RWPE1 (cell line): Measurements from ENCODE around the gene RAB17.
"Not testable (repeated sequence)": the region's sequence is repeated elsewhere in the genome, so short reads cannot be mapped to it uniquely, and the experiment has no call there.

ENCODE experiments used
- CTCF ChIA-PET: fragments of 350-600 bp; sonication (Branson Sonifier 250); formaldehyde crosslinking; extraction: SDS; loops from one replicate; lab custom pipeline; 2021; lab: Yijun Ruan, JAX
- POLR2A ChIA-PET: fragments of 400-600 bp; formaldehyde crosslinking; extraction: SDS; loops from one replicate; lab custom pipeline; 2020; ENCODE audit warnings: antibody characterized with exemption; ENCODE audit not compliant: low non-redundant PET; lab: Yijun Ruan, JAX
- DNase-seq: peaks from one replicate; pipeline ENCODE4 v3.0.0; 2012; ENCODE audit warnings: low spot score
- H3K27ac ChIP-seq: fragments of 450-650 bp; 2 replicates; pipeline ENCODE4 v1.5.1; 2017
- TF ChIP-seq, protein P1 (sequence below): fragments of 450-650 bp; conservative IDR thresholded peaks from 2 replicates; pipeline ENCODE4 v1.5.1; 2017; ENCODE audit warnings: low read depth, mild to moderate bottlenecking

Gene RAB17

DNA sequence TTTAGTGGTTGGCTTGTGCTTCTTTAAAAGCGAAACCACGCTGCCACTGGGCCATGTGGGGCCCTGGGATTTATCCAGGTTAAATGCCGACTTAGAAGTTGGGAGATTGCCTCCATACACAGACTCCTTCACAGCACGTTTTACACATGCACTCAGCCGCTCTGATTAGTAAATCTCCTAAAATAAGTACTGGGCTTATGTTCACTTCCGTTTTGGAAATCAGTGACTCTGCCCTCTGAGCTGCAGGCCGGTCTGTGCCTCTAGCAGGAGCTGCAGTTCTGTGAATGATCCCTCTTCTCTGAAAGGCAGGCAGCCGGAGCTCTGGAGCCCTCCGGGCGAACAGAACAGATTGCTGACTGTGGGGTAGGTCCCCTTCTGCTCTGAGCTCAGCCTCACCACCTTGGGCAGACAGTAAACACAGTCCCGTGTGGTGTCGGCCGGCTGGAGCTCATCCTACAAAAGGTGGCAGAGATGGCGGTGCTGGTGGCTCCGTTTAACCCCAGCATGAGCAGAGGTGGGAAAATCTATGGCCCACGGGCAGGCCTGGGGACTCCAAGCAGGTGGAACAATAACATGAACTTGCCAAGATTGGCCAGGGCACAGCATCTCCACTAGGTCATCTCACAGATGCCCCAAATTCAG, 9.8 kb upstream of the RAB17 start:
- no peak for DNase-seq
- TF ChIP-seq, protein P1, sequence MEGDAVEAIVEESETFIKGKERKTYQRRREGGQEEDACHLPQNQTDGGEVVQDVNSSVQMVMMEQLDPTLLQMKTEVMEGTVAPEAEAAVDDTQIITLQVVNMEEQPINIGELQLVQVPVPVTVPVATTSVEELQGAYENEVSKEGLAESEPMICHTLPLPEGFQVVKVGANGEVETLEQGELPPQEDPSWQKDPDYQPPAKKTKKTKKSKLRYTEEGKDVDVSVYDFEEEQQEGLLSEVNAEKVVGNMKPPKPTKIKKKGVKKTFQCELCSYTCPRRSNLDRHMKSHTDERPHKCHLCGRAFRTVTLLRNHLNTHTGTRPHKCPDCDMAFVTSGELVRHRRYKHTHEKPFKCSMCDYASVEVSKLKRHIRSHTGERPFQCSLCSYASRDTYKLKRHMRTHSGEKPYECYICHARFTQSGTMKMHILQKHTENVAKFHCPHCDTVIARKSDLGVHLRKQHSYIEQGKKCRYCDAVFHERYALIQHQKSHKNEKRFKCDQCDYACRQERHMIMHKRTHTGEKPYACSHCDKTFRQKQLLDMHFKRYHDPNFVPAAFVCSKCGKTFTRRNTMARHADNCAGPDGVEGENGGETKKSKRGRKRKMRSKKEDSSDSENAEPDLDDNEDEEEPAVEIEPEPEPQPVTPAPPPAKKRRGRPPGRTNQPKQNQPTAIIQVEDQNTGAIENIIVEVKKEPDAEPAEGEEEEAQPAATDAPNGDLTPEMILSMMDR, result no peak
- H3K27ac ChIP-seq, result no peak overlapping the region
- POLR2A ChIA-PET, result no interaction called here
- CTCF ChIA-PET, result interaction anchor here (0.6 to 0.7 kb wide), 2 partner anchors 145 to 326 kb away, joined by 3 to 4 read pairs; no protein-coding TSS in a partner anchor

DNA sequence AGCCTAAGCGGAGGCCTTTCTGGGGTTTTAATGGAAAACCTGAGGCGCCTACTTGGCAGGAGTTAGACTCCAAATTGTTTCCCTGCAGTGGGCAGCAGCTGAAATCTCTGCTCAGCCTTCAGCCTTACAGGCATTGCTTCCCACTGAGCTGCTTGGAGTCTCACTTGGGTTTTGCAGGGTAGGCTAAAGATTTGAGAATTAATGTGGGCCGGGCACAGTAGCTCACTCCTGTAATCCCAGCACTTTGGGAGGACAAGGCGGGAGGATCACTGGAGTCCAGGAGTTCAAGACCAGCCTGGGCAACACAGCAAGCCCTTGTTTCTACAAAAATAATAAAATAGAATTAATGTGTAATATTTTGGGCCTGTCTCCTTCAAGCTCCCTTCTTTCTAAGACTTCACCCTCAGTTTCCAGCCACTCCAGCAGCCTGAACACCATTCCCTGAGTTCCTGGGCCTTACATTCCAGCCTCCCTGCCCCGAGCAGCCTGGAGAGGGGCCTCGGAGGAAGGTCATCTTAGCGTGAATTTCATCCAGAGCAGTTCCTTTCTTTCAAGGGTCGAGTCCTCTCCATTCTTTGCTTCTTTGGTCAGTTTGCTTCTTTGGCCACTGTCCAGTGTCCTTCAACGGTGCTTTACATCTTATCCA, 9.1 kb upstream of the RAB17 start:
- CTCF ChIA-PET, result no interaction called here
- TF ChIP-seq, protein P1, result no peak
- POLR2A ChIA-PET, result no interaction called here
- no peak for DNase-seq
- H3K27ac ChIP-seq, result no peak overlapping the region

GRCh38 chr2:237598468-237599208, 8.1 kb upstream of the RAB17 start:
- H3K27ac ChIP-seq, result no peak overlapping the region
- POLR2A ChIA-PET, result no interaction called here
- TF ChIP-seq, protein P1, result no peak
- no peak for DNase-seq
- CTCF ChIA-PET, result no interaction called here

GRCh38 chr2:237597196-237598145, 6.9 kb upstream of the RAB17 start:
- ChIA-PET CTCF (no interaction called here), POLR2A (no interaction called here)
- TF ChIP-seq, protein P1, result no peak
- H3K27ac ChIP-seq, result no peak overlapping the region
- no peak for DNase-seq

- CTCF ChIA-PET, result interaction anchor here (0.6 kb wide), 1 partner anchor 162 kb away, joined by 3 read pairs; no protein-coding TSS in a partner anchor
Measured at GRCh38 chr2:237596520-237597195, 6.1 kb upstream of the RAB17 start.

DNA sequence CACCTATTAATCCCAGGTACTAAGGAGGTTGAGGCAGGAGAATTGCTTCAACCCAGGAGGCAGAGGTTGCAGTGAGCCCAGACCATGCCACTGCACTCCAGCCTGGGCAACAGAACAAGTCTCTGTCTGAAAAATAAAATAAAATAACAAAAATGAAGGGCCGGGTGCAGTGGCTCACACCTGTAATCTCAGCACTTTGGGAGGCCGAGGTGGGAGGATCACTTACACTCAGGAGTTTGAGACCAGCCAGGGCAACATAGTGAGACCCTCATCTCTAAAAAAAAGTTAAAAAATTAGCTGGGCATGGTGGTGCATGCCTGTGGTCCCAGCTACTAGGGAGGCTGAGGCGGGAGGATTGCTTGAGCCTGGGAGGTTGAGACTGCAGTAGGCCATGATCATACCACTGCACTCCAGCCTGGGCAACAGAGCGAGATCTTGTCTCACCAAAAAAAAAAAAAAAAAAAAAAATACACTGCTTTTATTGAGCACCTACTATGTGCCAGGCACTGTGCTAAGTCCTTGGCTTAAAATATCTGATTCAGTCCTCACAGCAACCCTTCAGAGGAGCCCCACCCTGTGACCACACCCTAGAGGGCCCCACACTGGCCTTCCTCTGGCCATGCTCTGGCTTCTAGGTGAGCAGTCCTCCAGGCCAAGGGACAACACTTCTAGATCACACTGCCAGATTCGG, 5.4 kb upstream of the RAB17 start:
- POLR2A ChIA-PET, H3K27ac ChIP-seq, DNase-seq: not testable (repeated sequence)
- CTCF ChIA-PET, result interaction anchor here (0.6 kb wide), 1 partner anchor 161 kb away, joined by 3 read pairs; no protein-coding TSS in a partner anchor

More at GRCh38 chr2:237596520-237597195, 6.1 kb upstream of the RAB17 start:
- TF ChIP-seq, protein P1, result no peak
- DNase-seq, result no peak
- POLR2A ChIA-PET, result no interaction called here
- no peak overlapping the region for H3K27ac ChIP-seq
